Activated naive CD8-positive, alpha-beta T cell (primary cell): Measurements from ENCODE around the gene PPP1R3C.

Experiments
- H3K27ac Mint-ChIP-seq: one replicate; pipeline ENCODE4 v1.8.0; 2021; ENCODE audit warnings: mixed read lengths
- H3K27me3 Mint-ChIP-seq: one replicate; pipeline ENCODE4 v1.8.0; 2021; ENCODE audit warnings: mixed read lengths
- H3K36me3 Mint-ChIP-seq: one replicate; pipeline ENCODE4 v1.8.0; 2021; ENCODE audit warnings: mixed read lengths
- H3K4me1 Mint-ChIP-seq: one replicate; pipeline ENCODE4 v1.8.0; 2021; ENCODE audit warnings: low read depth, mixed read lengths
- H3K4me3 Mint-ChIP-seq: one replicate; pipeline ENCODE4 v1.8.0; 2021; ENCODE audit warnings: mild to moderate bottlenecking, mixed read lengths
- H3K9me3 Mint-ChIP-seq: one replicate; pipeline ENCODE4 v1.8.0; 2021; ENCODE audit warnings: low read depth, mixed read lengths

The PPP1R3C gene

DNA sequence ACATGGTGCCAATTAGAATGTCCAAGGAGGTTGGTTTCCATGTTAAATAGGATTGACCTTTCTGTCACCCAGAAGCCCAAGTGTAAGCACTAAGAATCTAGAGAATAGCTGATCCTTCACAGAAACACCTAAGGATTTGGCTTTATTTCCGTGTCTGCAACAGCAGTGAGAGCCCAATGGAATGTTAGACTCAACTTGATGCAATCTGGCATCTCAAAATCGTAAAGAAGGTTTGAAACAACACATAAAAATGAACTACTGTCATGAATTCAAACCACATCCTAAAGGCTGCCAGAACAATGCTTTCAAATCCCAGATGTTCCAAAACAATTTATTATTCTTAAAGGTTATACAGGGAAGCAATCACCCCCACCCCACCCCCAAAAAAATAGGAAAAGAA lies 18.6 kb downstream of the PPP1R3C start:
- no peak overlapping the region for H3K4me3 Mint-ChIP-seq

DNA sequence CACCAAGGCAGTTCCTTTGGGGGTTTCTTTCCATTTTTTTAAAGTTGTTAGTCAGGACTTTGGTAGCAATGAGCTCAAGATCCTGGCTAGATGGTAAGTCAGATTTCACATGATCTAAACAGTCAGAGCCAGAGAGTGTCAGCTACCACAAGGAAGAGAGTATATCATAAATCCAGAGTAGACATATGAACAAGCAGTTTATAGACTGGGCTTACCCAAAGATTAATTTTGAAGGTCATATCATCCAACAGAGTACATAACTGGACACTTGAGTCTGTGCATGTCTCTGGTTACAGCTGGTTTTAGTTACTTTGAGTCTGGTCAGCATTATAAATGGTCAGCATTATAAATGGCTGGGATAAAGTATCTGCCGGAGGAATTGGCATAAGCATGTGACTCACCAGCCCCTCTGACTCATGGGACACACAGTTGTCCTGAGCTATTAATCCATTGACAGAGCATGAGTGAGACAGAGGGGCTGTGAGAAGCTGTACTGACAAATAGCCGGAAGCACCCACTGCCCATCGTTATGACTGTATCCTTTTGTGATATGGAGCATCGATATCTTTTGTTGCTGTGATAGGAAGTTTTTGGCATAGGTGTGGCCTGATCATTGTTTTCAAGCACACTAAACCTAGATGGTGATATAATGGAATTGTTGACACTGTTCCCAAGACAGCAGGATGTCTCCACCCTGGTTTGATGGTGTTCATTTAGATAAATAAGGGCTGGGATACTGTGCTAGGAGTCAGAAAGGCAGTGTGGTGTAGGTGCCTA lies 19.3 kb downstream of the PPP1R3C start:
- Mint-ChIP-seq H3K4me3 (no peak overlapping the region), H3K9me3 (no peaks in the 10 kb centered on the region), H3K4me1 (no peaks in the 10 kb centered on the region), H3K36me3 (no peaks in the 10 kb centered on the region), H3K27me3 (peaks cover 5% of the 10 kb centered on the region), H3K27ac (no peak overlapping the region)

More for the DNA sequence above, 18.6 kb downstream of the PPP1R3C start:
- H3K27ac Mint-ChIP-seq, result no peak overlapping the region
- no peaks in the 10 kb centered on the region for H3K4me1 Mint-ChIP-seq
- no peaks in the 10 kb centered on the region for H3K9me3 Mint-ChIP-seq
- no peaks in the 10 kb centered on the region for H3K36me3 Mint-ChIP-seq
- H3K27me3 Mint-ChIP-seq, result peaks cover 8% of the 10 kb centered on the region

DNA sequence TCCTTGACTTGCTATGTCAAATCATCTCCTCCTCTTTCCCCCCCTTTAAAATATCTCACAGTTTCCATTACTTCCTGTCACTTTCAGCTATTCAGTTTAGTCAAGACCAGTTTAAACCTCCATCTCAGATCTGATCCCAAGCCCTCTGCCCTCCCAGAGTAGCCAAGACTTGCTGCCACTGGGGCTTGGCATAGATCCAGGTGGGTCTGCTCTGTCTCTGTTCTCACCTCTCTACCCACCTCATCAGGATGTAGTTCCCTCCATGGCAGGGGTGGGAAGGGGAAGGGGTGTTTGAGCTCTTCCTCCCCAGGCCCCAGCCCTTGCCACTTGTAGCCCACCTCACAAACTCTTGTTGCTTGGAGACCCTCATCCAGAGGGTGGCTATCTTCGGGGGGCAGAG lies 22.0 kb downstream of the PPP1R3C start:
- Mint-ChIP-seq H3K4me1 (no peaks in the 10 kb centered on the region), H3K9me3 (peaks cover 6% of the 10 kb centered on the region), H3K4me3 (no peak overlapping the region), H3K27ac (no peak overlapping the region), H3K36me3 (no peaks in the 10 kb centered on the region), H3K27me3 (no peaks in the 10 kb centered on the region)

DNA sequence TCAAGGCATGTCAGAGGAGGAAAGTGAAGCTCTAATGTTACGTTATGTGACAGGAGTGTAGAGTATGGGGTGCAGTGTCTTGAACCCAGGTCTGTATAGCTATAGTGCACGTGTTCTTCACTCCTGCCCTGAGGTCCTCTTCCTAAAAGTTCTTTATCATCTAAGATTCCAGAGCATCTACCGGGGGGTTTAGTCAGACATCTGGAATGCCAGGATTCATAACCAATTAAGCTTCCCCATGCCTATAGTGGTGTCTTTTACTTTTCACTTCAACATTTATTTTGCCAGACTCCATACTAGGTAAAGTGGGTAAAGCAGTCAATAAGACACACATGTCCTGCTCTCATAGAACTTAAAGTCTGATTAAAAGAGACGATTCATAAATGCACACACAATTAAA lies 22.4 kb downstream of the PPP1R3C start:
- no peak overlapping the region for H3K4me3 Mint-ChIP-seq
- H3K36me3 Mint-ChIP-seq, result no peaks in the 10 kb centered on the region
- no peak overlapping the region for H3K27ac Mint-ChIP-seq
- peaks cover 11% of the 10 kb centered on the region for H3K9me3 Mint-ChIP-seq
- no peaks in the 10 kb centered on the region for H3K4me1 Mint-ChIP-seq
- no peaks in the 10 kb centered on the region for H3K27me3 Mint-ChIP-seq

DNA sequence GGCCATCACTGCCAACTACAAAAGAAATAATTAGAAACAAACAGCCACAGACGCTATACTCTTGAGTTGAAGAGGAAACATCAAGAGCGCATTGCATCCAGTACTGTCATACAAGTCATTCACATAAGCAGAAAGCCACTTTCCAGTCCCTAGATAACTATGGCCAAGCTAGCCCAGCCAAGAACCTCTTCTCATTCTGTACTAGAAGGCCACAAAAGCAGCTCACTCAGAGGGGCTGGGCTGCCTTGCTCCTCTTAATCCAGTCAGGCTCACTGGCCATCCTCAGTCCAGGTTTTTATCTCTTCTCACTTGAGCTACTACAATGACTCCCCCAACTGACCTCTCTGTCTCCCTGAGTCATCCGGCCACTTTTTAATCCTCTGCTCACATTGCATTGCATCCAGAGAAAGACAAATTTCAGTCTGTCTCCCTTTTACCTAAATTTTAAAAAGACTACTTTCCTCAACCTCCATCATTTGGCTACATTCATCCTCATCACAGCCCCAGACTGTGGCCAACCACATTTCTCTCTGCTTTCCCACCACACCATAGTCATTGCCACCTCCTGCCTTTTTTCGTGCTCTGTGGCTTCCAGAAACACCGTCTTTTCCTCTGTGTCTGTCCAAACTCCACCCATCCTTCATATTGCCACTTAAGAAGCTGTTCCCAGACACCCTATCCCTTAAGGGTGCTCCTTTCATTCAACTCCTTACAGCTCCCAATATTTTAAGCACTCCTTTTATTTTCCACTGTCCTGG lies 25.0 kb downstream of the PPP1R3C start:
- Mint-ChIP-seq H3K27ac (no peak overlapping the region), H3K9me3 (peaks cover 14% of the 10 kb centered on the region), H3K4me3 (no peak overlapping the region)

DNA sequence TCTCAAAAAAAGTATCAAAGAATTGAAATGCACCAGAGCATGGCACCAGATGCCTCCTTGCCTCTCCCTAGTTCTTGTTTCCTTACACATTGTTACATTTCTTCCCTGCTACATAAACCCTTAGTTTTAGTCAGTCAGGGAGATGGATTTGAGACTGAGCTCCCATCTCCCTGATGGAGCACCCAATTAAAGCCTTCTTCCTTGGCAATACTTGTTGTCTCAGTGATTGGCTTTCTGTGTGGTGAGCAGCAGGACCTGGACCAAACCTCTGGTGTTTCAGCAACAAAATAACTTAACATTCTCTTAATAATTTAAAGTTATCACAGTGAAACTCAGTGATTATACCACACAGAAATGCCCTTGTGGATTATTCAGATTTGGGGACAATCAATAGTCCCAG lies 26.9 kb downstream of the PPP1R3C start:
- Mint-ChIP-seq H3K27me3 (peaks cover 1% of the 10 kb centered on the region), H3K4me1 (no peaks in the 10 kb centered on the region), H3K4me3 (no peak overlapping the region), H3K9me3 (peaks cover 14% of the 10 kb centered on the region), H3K27ac (no peak overlapping the region), H3K36me3 (no peaks in the 10 kb centered on the region)

More for the DNA sequence above, 25.0 kb downstream of the PPP1R3C start:
- Mint-ChIP-seq H3K4me1 (no peaks in the 10 kb centered on the region), H3K36me3 (no peaks in the 10 kb centered on the region), H3K27me3 (no peaks in the 10 kb centered on the region)

DNA sequence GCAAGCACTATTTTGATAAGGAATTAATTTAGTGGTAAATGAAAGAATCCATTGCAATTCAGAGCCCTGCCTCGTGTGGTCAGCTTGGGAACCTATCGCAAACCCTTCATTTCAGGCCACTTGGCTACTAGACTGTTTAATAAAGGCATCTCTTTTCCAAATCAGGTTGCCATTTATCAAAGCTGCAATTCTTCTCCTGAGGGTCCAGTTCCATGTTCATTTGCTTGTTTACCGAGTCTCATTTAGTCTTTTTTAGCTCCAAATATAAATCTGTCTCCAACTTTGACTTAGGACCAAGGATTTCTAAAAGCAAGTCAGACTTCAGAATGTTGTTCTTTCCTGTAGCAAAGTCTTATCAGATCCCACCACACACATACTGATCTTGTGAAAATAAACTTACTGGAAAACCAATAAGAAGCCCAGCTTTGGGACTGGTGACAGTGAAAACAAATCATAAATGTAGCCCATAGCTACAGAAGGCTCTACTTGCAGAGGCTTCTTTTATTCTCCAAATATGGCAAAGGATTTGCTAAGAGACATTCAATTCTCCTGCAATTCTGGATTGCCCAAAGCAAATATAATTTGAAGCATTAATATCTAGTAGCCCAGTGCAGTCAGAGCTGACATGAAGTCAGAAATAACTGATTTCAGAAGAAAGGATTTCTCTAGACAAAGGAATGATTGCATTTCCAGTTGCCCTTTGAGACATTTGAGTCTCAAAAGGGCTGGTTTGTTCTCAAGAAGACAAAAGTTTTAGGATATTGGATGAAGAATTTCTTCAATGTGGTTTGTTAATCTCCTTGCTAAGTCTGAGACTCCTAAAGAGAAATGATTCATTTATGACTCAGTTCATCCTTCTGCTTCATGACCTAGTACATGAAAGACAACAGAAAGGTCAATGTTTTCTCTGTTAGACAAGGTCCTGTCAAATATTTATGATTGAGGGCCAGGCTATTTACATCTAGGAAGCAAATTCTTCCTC lies 28.0 kb downstream of the PPP1R3C start:
- H3K27me3 Mint-ChIP-seq, result peaks cover 1% of the 10 kb centered on the region
- H3K36me3 Mint-ChIP-seq, result no peaks in the 10 kb centered on the region
- H3K4me1 Mint-ChIP-seq, result no peaks in the 10 kb centered on the region
- H3K4me3 Mint-ChIP-seq, result no peak overlapping the region
- no peak overlapping the region for H3K27ac Mint-ChIP-seq
- peaks cover 14% of the 10 kb centered on the region for H3K9me3 Mint-ChIP-seq

DNA sequence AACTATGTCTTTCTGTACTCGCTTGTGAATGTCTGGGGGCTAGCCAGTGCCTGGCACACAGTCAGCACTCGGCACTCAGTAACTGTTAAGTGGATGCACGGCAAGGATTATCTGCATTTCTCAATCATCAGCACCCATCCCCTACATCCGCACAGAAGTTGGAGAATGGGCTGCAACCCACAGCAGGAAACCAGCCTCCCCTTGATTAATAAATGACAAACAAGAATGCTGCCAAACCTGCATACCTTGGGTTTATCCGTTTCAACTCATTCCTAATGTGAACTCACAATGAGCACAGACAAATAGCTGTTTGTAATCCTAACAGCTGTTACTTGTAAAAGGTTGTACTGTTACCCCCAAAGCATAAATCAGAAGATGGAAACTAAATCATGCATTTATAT lies 28.9 kb downstream of the PPP1R3C start:
- no peaks in the 10 kb centered on the region for H3K4me1 Mint-ChIP-seq

DNA sequence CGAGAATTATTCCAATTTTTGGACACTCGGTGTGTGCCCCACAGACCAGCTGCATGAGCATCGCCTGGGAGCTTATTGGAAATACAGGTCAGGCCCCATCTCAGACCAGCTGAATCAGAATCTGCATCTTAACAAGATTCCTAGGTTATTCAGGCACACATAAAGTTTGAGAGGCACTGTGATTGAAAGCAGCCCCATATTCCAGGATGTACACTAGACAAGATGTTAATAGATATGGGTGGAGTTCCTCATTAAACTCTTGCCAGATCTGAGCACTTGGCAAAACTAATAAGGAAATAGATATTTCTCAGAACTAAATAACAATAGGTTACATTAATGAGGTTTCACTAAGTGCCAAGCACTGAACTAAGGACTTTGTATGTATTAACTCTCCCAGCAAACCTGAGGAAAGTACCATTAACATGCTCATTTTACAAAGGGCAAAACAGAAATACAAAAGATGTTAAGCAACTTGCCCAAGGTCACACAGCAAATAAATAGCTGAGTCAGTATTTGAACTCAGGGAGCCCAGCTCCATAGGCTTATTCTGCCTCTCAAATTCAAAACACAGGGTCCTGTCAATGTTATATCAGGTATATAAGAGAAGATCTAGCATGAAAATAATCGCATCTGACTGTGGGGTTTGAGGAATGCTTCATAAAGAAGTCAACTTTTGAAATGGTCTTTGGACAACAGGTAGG lies 29.9 kb downstream of the PPP1R3C start:
- H3K4me1 Mint-ChIP-seq, result no peaks in the 10 kb centered on the region
- no peaks in the 10 kb centered on the region for H3K36me3 Mint-ChIP-seq
- H3K27ac Mint-ChIP-seq, result no peak overlapping the region
- H3K27me3 Mint-ChIP-seq, result peaks cover 1% of the 10 kb centered on the region
- H3K4me3 Mint-ChIP-seq, result no peak overlapping the region
- peaks cover 14% of the 10 kb centered on the region for H3K9me3 Mint-ChIP-seq

More for the DNA sequence above, 28.9 kb downstream of the PPP1R3C start:
- Mint-ChIP-seq H3K36me3 (no peaks in the 10 kb centered on the region), H3K9me3 (peaks cover 14% of the 10 kb centered on the region), H3K27me3 (peaks cover 1% of the 10 kb centered on the region), H3K4me3 (no peak overlapping the region), H3K27ac (no peak overlapping the region)

DNA sequence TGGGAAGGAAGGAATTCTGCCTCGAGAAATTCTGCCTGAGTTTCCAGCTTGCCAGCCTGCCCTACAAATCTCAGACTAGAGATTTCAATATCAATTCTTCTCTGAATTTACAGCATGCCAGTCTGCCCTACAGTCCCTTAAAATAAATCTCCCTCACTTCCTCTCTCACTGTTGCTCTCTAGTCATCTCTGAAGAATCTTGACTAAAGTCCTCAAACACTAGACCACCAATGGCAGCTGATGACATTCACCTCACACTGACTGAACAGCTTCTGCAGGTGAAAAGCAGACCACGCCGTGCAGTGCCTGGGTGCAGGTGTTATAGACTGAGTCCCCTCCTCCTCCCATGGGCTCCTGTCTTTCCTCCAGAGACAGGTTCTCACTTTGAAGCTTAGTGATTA lies 30.4 kb downstream of the PPP1R3C start:
- Mint-ChIP-seq H3K27ac (no peak overlapping the region), H3K4me3 (no peak overlapping the region), H3K27me3 (peaks cover 1% of the 10 kb centered on the region), H3K36me3 (no peaks in the 10 kb centered on the region), H3K9me3 (peaks cover 14% of the 10 kb centered on the region), H3K4me1 (no peaks in the 10 kb centered on the region)

DNA sequence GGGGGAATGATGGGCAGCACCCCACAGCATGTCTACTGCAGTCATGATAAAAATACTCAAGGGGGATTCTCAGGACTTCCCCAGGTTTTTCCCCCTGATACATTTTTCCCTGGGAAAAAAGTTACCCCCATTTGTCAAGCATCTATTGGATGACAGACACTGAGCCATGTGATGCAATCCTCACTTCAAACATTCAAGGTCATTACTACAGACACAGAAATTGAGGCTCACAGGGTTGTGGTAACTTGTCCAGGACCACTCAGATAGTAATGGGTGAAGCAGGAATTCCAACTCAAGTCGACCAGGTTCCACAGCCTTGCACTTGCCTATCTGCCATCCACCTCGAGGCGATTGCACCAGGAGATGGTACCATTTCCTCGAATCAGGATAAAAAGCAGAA lies 31.7 kb downstream of the PPP1R3C start:
- Mint-ChIP-seq H3K27me3 (peaks cover 1% of the 10 kb centered on the region), H3K9me3 (peaks cover 11% of the 10 kb centered on the region), H3K4me3 (no peak overlapping the region), H3K4me1 (no peaks in the 10 kb centered on the region), H3K27ac (no peak overlapping the region), H3K36me3 (no peaks in the 10 kb centered on the region)

DNA sequence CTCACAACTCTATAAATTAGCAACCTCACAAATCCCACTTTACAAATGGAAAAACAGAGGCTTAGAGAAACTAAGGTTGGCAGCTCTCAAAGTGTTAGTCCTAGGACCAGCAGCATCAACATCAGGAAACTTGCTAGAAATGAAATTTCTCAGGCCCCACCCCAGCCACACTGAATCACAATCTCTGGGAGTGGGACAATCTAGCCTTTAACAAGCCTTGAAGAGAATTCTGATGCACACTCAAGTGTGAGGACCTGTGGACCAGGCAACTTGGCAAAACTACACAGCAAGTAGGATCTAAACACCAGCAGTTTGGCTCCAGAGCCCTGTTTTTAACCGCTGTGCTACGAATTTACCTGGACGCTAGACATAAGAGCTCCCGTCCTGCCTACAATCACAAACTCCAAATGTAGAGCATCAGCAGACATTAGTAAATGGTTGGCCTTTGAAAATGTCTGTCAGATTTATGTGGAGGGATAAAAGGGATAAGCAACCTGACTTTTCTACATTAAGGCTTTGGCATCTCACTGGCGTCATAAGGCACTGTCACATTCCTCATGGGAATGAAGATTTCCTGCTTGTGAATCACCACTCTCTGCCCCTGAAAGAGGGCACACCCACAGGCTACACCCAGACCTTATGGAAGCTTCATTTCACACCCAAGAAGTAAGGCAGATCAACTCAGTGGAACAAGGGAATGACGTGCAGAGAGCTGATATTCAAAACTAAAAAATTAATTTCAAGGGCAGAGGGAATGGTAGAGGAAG lies 34.5 kb downstream of the PPP1R3C start:
- Mint-ChIP-seq H3K4me3 (no peak overlapping the region), H3K9me3 (no peaks in the 10 kb centered on the region), H3K27ac (no peak overlapping the region), H3K4me1 (no peaks in the 10 kb centered on the region), H3K27me3 (peaks cover 2% of the 10 kb centered on the region), H3K36me3 (no peaks in the 10 kb centered on the region)

DNA sequence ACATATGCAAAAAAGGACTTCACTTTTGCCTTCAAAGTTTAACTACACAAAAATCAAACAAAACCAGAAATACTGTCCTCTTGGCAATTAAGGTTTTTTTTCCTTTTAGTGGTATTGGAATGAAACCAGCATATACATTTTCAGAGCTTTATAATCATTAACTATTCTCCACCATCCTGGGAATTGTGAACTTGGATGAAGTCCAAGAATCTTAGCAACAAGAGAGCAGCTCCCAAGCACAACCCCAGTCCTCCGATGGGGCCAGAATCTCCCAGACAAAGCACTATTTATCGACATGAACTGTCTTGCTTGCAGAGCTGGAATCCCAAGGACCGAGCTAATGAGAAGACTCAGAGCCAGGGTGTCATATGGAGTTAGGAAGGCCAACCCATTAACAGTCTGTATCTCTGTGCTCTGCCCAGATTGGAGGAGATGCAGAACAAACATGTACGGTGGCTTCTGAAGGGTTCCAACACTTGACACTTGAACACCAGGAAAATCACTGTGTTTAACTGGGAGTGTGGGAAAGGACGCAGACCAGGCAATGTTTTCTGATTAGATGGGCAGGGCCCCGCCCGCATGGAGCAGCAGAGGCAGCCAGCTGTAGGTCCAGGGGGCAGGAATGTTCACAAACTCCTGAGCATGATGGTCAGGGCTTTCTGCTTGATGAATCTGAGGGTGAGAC lies 35.5 kb downstream of the PPP1R3C start:
- Mint-ChIP-seq H3K27ac (no peak overlapping the region), H3K36me3 (no peaks in the 10 kb centered on the region), H3K27me3 (peaks cover 2% of the 10 kb centered on the region)

More for the DNA sequence above, 35.5 kb downstream of the PPP1R3C start:
- Mint-ChIP-seq H3K9me3 (no peaks in the 10 kb centered on the region), H3K4me1 (no peaks in the 10 kb centered on the region), H3K4me3 (no peak overlapping the region)
